Measurements from ENCODE around the gene ANKRA2.
"Not testable (repeated sequence)": the region's sequence is repeated elsewhere in the genome, so short reads cannot be mapped to it uniquely, and the experiment has no call there.

The ANKRA2 gene

GRCh38 chr5:73544429-73545402, 20.7 kb downstream of the ANKRA2 start:
- DNase-seq: peak; percentile 91

GRCh38 chr5:73542020-73542419, 23.4 kb downstream of the ANKRA2 start:
- no peak for DNase-seq

GRCh38 chr5:73540192-73540591, 25.2 kb downstream of the ANKRA2 start:
- no peak for DNase-seq

GRCh38 chr5:73539730-73540129, 25.7 kb downstream of the ANKRA2 start:
- no peak for DNase-seq

GRCh38 chr5:73534971-73535370, 30.5 kb downstream of the ANKRA2 start:
- no peak for DNase-seq

GRCh38 chr5:73534011-73534644, 31.3 kb downstream of the ANKRA2 start:
- DNase-seq: no peak

GRCh38 chr5:73532195-73532594, 33.2 kb downstream of the ANKRA2 start:
- DNase-seq: no peak

- DNase-seq: no peak
Measured at GRCh38 chr5:73531356-73531755, 34.1 kb downstream of the ANKRA2 start.

- DNase-seq: no peak
Measured at GRCh38 chr5:73529081-73529480, 36.4 kb downstream of the ANKRA2 start.

- no peak for DNase-seq
Measured at GRCh38 chr5:73528248-73528647, 37.2 kb downstream of the ANKRA2 start.

- no peak for DNase-seq
Measured at GRCh38 chr5:73525606-73526203, 39.7 kb downstream of the ANKRA2 start.

GRCh38 chr5:73523861-73524260, 41.6 kb downstream of the ANKRA2 start:
- no peak for DNase-seq

- no peak for DNase-seq
Measured at GRCh38 chr5:73522989-73523388, 42.5 kb downstream of the ANKRA2 start.

GRCh38 chr5:73519531-73520283, 45.7 kb downstream of the ANKRA2 start:
- DNase-seq: peak; percentile 23

GRCh38 chr5:73515232-73515631, 50.2 kb downstream of the ANKRA2 start:
- no peak for DNase-seq

GRCh38 chr5:73514418-73514817, 51.0 kb downstream of the ANKRA2 start:
- DNase-seq: no peak

GRCh38 chr5:73513996-73514395, 51.4 kb downstream of the ANKRA2 start:
- DNase-seq: no peak

GRCh38 chr5:73508521-73508920, 56.9 kb downstream of the ANKRA2 start:
- not testable (repeated sequence) for DNase-seq

GRCh38 chr5:73507062-73507461, 58.4 kb downstream of the ANKRA2 start:
- DNase-seq: no peak

GRCh38 chr5:73506459-73506955, 58.9 kb downstream of the ANKRA2 start:
- no peak for DNase-seq
